22Rv1 (cell line): ENCODE data around the gene CD180.

ENCODE experiments used
- H3K27ac ChIP-seq: fragments of 450-650 bp; 2 replicates; pipeline ENCODE4 v1.5.1; 2017
- ZFX ChIP-seq: fragments of 450-650 bp; IDR thresholded peaks from 2 replicates; pipeline ENCODE4 v1.6.1; 2017; ENCODE audit warnings: antibody characterized with exemption, borderline replicate concordance
- TF ChIP-seq, protein P1 (sequence below): fragments of 450-650 bp; IDR thresholded peaks from 2 replicates; pipeline ENCODE4 v1.5.1; 2017; ENCODE audit warnings: mild to moderate bottlenecking

Gene CD180

GRCh38 chr5:67201897-67202549, 5.4 kb upstream of the CD180 start:
- no peak for TF ChIP-seq ZFX
- TF ChIP-seq, protein P1, sequence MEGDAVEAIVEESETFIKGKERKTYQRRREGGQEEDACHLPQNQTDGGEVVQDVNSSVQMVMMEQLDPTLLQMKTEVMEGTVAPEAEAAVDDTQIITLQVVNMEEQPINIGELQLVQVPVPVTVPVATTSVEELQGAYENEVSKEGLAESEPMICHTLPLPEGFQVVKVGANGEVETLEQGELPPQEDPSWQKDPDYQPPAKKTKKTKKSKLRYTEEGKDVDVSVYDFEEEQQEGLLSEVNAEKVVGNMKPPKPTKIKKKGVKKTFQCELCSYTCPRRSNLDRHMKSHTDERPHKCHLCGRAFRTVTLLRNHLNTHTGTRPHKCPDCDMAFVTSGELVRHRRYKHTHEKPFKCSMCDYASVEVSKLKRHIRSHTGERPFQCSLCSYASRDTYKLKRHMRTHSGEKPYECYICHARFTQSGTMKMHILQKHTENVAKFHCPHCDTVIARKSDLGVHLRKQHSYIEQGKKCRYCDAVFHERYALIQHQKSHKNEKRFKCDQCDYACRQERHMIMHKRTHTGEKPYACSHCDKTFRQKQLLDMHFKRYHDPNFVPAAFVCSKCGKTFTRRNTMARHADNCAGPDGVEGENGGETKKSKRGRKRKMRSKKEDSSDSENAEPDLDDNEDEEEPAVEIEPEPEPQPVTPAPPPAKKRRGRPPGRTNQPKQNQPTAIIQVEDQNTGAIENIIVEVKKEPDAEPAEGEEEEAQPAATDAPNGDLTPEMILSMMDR, result no peak
- H3K27ac ChIP-seq, result no peak overlapping the region

GRCh38 chr5:67200809-67201562, 4.4 kb upstream of the CD180 start:
- TF ChIP-seq, protein P1, result no peak
- TF ChIP-seq ZFX, result no peak
- no peak overlapping the region for H3K27ac ChIP-seq

DNA sequence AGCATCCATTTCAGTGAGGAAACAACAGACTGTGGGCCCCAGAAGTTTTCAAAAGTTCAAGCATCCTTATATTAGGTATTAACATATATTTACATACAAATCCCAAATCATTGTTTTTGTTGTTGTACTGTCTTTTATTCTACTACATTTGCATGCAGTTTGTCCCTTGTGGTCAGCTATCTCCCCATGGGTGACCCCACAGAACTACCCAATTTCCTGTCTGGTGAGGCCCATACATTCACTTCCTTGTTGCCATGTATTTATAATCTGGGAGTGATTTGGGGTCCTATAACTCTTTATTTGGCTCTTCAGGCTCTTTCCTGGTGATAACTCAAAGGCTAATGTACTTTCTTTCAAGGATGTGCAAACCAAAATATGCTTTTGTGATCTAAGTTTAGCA, 3.3 kb upstream of the CD180 start:
- no peak for TF ChIP-seq ZFX
- TF ChIP-seq, protein P1, result no peak
- no peak overlapping the region for H3K27ac ChIP-seq

DNA sequence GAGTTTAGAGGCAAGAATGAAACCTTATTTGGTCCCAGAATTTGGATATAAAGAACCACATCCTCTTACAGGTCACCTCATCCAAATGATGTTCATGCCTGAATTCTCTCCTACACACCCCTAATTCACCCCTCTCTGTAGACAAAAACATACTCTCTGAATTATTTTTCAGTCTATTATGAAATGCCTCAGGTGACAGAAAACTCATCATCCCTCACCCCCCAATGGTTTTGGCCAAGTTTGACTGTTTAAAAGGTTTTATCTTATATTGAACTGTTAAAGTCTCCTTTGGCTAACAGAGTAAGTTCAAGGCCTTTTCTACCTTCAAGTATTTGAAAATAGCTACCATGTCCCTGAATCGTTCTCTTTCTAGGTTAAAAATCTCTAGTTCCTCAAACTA, 2.3 kb upstream of the CD180 start:
- no peak for TF ChIP-seq ZFX
- TF ChIP-seq, protein P1, result no peak
- no peak overlapping the region for H3K27ac ChIP-seq

DNA sequence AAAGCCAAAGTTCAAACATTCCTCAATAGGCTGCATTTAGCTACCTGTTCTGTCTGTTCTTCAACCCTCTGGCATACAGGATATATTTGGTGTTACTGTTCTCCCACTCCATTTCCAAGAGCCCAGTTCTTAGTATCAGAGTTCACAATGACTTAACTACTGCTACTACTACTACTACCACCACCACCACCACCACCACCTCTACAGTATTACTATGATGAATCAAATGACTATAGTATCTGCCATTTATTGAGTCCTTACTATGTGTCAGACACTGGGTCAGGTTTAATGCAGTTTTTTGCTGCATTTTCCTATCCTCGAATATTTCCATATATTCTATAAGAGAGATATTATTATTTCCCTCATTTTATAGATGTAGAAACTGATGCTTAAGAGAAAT, 937 bp upstream of the CD180 start:
- TF ChIP-seq, protein P1, result no peak
- TF ChIP-seq ZFX, result no peak
- H3K27ac ChIP-seq, result no peak overlapping the region

GRCh38 chr5:67195406-67196275, 958 bp downstream of the CD180 start:
- no peak for TF ChIP-seq ZFX
- TF ChIP-seq, protein P1, result no peak
- no peak overlapping the region for H3K27ac ChIP-seq
